ENCODE data around the gene LAMA2. TPM values are rescaled to one million over a fixed set of nuclear protein-coding genes. Genes with fewer than 3 reads are reported as not detected.
"Not testable (repeated sequence)": the region's sequence is repeated elsewhere in the genome, so short reads cannot be mapped to it uniquely, and the experiment has no call there.

The LAMA2 gene
- total RNA-seq, 1 donor from 2014 or later: 54.0 TPM

- no peak for DNase-seq (ENCODE audit: extremely low spot score, unreplicated experiment)
- H3K9me3 Mint-ChIP-seq: no peaks in the 10 kb centered on the region
- H3K27ac Mint-ChIP-seq: no peak overlapping the region
- H3K27me3 Mint-ChIP-seq: no peaks in the 10 kb centered on the region
- H3K4me1 Mint-ChIP-seq (ENCODE audit: unreplicated experiment): no peaks in the 10 kb centered on the region
- peaks cover 3% of the 10 kb centered on the region for H3K36me3 Mint-ChIP-seq
- H3K4me3 Mint-ChIP-seq: no peak overlapping the region
- no peak for TF ChIP-seq CTCF (conservative IDR thresholded peaks at IDR 0.05)
These were observed 190.1 kb downstream of the LAMA2 start for GRCh38 chr6:129073051-129073450.

GRCh38 chr6:129073691-129074395 is 190.9 kb downstream of the LAMA2 start:
- Mint-ChIP-seq H3K9me3 (no peaks in the 10 kb centered on the region), H3K36me3 (peaks cover 3% of the 10 kb centered on the region), H3K27me3 (no peaks in the 10 kb centered on the region), H3K4me3 (no peak overlapping the region), H3K4me1 (ENCODE audit: unreplicated experiment) (no peaks in the 10 kb centered on the region), H3K27ac (no peak overlapping the region)
- TF ChIP-seq CTCF (conservative IDR thresholded peaks at IDR 0.05): no peak
- DNase-seq (ENCODE audit: extremely low spot score, unreplicated experiment): no peak

- H3K27ac Mint-ChIP-seq: no peak overlapping the region
- peaks cover 3% of the 10 kb centered on the region for H3K27me3 Mint-ChIP-seq
- H3K4me1 Mint-ChIP-seq (ENCODE audit: unreplicated experiment): no peaks in the 10 kb centered on the region
- DNase-seq (ENCODE audit: extremely low spot score, unreplicated experiment): no peak
- peaks cover 3% of the 10 kb centered on the region for H3K36me3 Mint-ChIP-seq
- no peak for TF ChIP-seq CTCF (conservative IDR thresholded peaks at IDR 0.05)
- peaks cover 4% of the 10 kb centered on the region for H3K9me3 Mint-ChIP-seq
- H3K4me3 Mint-ChIP-seq: no peak overlapping the region
These were observed 201.5 kb downstream of the LAMA2 start for GRCh38 chr6:129084406-129084805.

GRCh38 chr6:129088481-129088880 is 205.5 kb downstream of the LAMA2 start:
- H3K4me1 Mint-ChIP-seq (ENCODE audit: unreplicated experiment); DNase-seq (ENCODE audit: extremely low spot score, unreplicated experiment); H3K27me3 Mint-ChIP-seq; H3K9me3 Mint-ChIP-seq; H3K4me3 Mint-ChIP-seq; H3K36me3 Mint-ChIP-seq; H3K27ac Mint-ChIP-seq: not testable (repeated sequence)

- H3K27me3 Mint-ChIP-seq: peaks cover 3% of the 10 kb centered on the region
- no peak for TF ChIP-seq CTCF (conservative IDR thresholded peaks at IDR 0.05)
- no peak for DNase-seq (ENCODE audit: extremely low spot score, unreplicated experiment)
These were observed 206.4 kb downstream of the LAMA2 start for GRCh38 chr6:129089357-129089756.

GRCh38 chr6:129094147-129094546 is 211.2 kb downstream of the LAMA2 start:
- peaks cover 3% of the 10 kb centered on the region for H3K4me1 Mint-ChIP-seq (ENCODE audit: unreplicated experiment)
- no peak for TF ChIP-seq CTCF (conservative IDR thresholded peaks at IDR 0.05)
- DNase-seq (ENCODE audit: extremely low spot score, unreplicated experiment): no peak
- no peaks in the 10 kb centered on the region for H3K27me3 Mint-ChIP-seq
- no peak overlapping the region for H3K4me3 Mint-ChIP-seq
- H3K9me3 Mint-ChIP-seq: no peaks in the 10 kb centered on the region
- H3K36me3 Mint-ChIP-seq: peaks cover 5% of the 10 kb centered on the region
- no peak overlapping the region for H3K27ac Mint-ChIP-seq

More at GRCh38 chr6:129089357-129089756, 206.4 kb downstream of the LAMA2 start:
- Mint-ChIP-seq H3K27ac (no peak overlapping the region), H3K4me1 (ENCODE audit: unreplicated experiment) (no peaks in the 10 kb centered on the region), H3K4me3 (no peak overlapping the region), H3K36me3 (peaks cover 9% of the 10 kb centered on the region), H3K9me3 (peaks cover 4% of the 10 kb centered on the region)

Data from type B pancreatic cell (in vitro differentiated cells).